GM18909 (cell line): ENCODE measurements around the gene AP5S1.

Source experiments
- ATAC-seq: cut with Tn5 transposase; IDR thresholded peaks from one replicate; pipeline ENCODE4 v1.9.1; 2021; ENCODE audit warnings: mild to moderate bottlenecking; ENCODE audit not compliant: unreplicated experiment, poor library complexity

The AP5S1 gene

DNA sequence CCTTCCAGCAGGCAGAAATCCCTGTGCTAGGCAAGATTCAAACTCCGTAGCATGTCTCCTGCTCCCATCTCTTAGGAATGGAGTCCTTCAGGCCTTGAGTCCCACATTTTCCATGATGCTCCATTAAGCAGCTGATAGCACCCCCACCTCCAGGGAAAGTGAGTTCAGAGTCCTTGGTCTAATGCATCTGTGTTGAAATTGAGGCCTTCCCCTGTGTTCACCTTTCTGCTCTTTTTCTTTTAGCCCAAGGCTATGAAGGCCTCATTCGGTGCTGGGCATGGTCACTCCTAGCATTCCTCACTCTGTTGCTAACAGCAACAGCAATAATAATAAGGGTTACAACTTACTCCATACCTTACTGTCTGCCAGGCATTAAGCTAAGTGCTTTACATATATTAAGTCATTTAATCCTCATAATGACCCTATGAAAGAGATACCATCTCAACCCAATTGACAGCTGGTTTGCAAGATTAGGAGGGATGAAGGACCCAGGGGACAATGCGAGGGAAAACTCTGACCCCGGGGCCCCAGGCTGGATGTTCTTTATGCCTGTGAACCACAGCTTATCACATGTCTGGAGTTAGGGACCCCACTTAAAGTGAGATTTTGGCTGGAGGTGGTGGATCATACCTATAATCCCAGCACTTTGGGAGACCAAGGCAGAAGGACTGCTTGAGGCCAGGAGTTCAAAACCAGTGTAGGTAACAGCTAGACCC, 51.4 kb downstream of the AP5S1 start:
- ATAC-seq: no peak

DNA sequence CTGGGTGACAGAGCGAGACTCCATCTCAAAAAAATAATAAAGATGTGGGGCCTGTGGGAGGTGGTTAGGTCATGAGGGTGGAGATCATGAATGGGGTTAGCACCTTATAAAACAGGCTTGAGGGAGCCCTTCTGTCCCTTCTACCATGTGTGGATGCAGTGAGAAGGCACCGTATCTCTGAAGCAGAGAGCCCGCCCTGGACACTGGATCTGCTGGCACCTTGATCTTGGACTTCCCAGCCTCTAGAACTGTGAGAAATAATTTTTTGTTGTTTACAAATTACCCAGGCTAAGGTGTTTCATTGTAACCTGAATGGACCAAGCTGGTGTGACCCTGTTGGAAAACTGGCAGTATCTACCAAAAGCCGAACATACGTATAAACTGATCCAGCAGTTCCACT, 53.2 kb downstream of the AP5S1 start:
- no peak for ATAC-seq

DNA sequence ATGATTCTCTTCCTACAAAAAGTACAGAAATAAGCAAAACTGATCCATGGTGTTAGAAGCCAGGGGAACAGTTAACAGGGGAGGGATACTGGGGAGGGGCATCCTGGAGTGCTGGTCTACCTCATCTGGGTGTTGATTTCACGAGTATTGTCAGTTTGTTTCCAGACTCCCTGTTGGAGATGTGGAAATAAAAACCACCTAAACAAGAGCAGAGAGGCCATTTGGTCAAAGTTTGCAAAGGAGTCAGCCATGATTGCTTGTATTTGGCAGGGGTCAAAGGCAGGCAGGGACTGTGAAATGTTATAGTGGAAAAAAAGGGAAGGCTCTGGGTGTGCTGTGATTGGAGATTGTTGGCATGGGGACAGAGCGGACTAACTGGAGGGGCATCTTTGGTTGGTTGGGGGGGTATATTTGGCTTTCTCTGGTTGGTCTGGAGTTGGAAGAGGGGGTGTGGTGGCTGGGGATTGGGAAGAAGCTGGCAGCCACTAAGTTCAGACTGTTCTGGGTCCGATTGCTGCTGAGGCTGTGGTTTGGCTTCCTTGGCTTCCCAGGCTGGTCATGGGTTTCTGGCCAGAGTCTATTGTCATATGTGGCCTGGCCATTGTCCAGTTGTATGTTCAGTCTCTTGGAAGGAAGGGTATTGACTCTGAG, 54.0 kb downstream of the AP5S1 start:
- ATAC-seq: no peak

DNA sequence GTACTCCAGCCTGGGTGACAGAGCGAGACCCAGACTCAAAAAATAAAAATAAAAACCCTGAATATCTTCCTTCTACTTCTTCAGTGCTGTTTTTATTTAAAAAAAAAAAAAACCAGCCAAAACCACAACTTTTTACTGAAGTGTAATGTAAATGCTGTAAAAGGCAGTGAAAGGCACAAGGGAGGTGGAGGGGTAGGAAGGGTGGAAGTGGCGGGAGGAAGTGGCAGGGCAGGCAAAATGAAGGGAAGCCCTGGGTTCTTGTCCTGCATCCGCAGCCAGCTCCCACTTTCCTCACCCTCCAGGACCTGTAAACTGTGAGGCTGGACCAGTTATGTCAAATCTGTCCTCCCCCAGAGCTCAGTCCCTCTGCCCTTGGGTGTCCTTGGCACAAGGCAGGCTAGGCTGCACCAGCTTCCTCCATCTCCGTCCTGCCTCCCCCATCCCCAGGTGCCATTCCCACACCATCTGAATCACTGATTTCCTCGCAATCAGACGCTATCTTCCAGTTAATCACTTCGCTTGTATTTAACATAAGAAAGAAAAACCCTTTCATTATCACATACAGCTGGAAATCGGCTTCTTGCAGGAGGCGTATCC, 55.1 kb downstream of the AP5S1 start:
- no peak for ATAC-seq

DNA sequence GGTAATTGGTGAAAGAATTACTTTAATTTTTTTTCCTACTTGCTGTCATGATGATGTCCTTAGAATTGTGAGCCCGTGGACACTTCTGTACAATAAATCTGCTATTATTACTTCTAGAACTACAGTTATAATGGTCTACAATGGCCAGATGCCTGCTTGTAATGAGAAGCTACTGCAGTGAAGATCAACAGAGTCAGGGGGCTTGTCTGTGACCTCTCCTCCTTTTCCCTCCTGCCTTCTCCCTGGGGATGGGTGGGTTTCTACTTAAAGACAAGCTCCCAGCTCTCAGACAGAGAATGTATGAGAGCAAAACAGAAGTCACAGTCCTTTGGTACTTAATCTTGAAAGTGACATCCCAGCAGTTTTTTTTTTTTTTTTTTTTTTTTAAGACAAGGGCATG, 55.7 kb downstream of the AP5S1 start:
- no peak for ATAC-seq

DNA sequence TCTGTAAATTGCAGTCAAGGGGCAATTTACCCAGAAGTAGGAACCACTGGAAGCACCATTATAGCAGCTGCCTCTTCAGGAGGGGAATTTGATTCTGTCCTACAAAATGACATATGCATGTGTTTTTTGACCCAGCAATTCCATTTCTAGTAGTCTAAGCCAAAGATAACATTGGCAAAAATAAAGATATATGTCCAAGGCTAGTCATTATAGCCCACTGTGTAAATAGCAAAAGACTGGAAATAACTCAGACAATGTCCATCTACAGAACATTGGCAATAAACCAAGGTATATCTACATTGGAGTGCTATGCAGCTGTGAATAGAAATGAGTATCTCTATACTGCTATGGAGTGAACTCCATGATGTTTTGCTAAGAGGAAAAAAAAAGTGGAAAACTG, 56.3 kb downstream of the AP5S1 start:
- no peak for ATAC-seq
